PFSK-1 (cell line): ENCODE data around the gene C19orf44.

ENCODE experiments used
- FOXP2 ChIP-seq: optimal IDR thresholded peaks from 2 replicates; pipeline ENCODE3; 2011; ENCODE audit warnings: borderline replicate concordance, control low read depth, inconsistent platforms; ENCODE audit not compliant: insufficient read depth; ENCODE audit errors: extremely low read length, extremely low read depth
- POLR2AphosphoS5 ChIP-seq: IDR thresholded peaks from 2 replicates; pipeline ENCODE4 v1.6.1; 2012; ENCODE audit warnings: low read depth, mild to moderate bottlenecking, control low read depth, low read length, moderate library complexity
- REST ChIP-seq, 2 experiments: IDR thresholded peaks; 2 replicates each; pipeline versions ENCODE4 v1.6.1 to v1.8.0; 2011 to 2012; ENCODE audit warnings: low read depth in 2 of 2, low read length in 2 of 2, control low read depth in 1 of 2, inconsistent platforms in 1 of 2, mild to moderate bottlenecking in 1 of 2, moderate library complexity in 1 of 2; ENCODE audit not compliant: insufficient read depth in 1 of 2
- SIN3A ChIP-seq: IDR thresholded peaks from 2 replicates; pipeline ENCODE4 v1.6.1; 2012; ENCODE audit warnings: mild to moderate bottlenecking, low read length, moderate library complexity, borderline replicate concordance; ENCODE audit not compliant: insufficient read depth
- TAF1 ChIP-seq: IDR thresholded peaks from 2 replicates; pipeline ENCODE4 v1.6.1; 2012; ENCODE audit warnings: low read length, control low read depth, borderline replicate concordance; ENCODE audit not compliant: insufficient read depth

C19orf44 gene

DNA sequence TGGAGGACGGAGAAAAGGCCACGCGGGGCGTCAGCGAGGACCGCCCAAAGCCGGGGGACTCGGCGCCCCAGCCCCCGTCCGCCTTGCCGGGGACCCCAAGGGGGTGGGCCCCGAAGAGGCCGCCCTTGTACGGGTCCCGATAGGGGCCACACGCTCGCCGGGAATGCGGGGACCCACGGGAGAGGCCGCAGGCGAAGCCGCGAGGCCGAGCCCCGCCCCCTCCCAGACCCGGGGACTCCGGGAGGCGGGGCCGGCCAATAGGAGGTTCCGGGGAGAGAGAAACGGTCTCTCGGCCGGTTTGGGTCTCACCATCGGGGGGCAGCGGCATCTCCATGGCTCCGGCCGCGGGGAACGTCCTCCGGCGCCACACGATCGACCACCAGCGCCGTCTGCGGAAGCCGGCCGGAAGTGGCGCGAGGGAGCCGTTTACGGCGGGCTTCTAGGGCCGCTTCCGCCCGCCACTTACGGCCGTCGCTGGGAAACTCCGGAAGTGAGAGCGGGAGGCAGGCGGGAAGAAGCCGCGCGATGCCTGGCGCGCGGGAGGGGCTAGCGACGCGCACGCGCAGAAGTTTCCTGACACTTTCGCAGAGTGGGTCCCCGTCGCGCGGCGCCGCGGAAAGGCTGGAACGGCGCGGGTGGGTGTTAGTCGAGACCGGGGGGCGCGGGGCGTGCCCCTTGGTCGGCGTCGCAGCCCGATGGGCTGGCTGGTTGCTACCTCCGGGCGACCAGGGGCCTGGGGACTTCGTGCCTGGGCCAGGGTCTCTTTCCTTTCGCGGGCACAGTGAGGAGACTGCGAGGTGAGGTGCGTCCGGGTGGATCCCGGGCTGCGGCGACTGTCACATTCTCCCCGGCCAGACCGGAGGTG lies 46.1 kb downstream of the C19orf44 start, which contains the start of gene CHERP:
Gene CHERP (minus strand): TSS at position 393 of the 865 bp plus-strand sequence. CDS start 59 bp downstream, at position 334.
- TF ChIP-seq REST (IDR thresholded peaks at IDR 0.05; ENCODE audit: insufficient read depth in 1 of 2, low read depth in 2 of 2, low read length in 2 of 2) (no peak), FOXP2 (peak; percentile 50), POLR2AphosphoS5 (peak; percentile 94), SIN3A (peak; percentile 57; the same call in 1 of the 2 replicates), TAF1 (peak; percentile 78; the same call in 1 of the 2 replicates)

GRCh38 chr19:16542910-16543472 lies 46.8 kb downstream of the C19orf44 start:
- TF ChIP-seq POLR2AphosphoS5 (no peak), REST (IDR thresholded peaks at IDR 0.05; ENCODE audit: insufficient read depth in 1 of 2, low read depth in 2 of 2, low read length in 2 of 2) (no peak), TAF1 (no peak), FOXP2 (no peak), SIN3A (no peak)

GRCh38 chr19:16544473-16545231 lies 48.5 kb downstream of the C19orf44 start:
- no peak for TF ChIP-seq FOXP2
- no peak for TF ChIP-seq SIN3A
- no peak for TF ChIP-seq POLR2AphosphoS5
- no peak for TF ChIP-seq TAF1
- TF ChIP-seq REST (IDR thresholded peaks at IDR 0.05; ENCODE audit: insufficient read depth in 1 of 2, low read depth in 2 of 2, low read length in 2 of 2) = no peak

GRCh38 chr19:16548956-16549355 lies 52.8 kb downstream of the C19orf44 start:
- TF ChIP-seq TAF1 (no peak), POLR2AphosphoS5 (no peak), FOXP2 (no peak), SIN3A (no peak), REST (IDR thresholded peaks at IDR 0.05; ENCODE audit: insufficient read depth in 1 of 2, low read depth in 2 of 2, low read length in 2 of 2) (no peak)
